GM21367 (cell line): ENCODE measurements around the gene ITFG1.
"Not testable (repeated sequence)": the region's sequence is repeated elsewhere in the genome, so short reads cannot be mapped to it uniquely, and the experiment has no call there.

Experiments
- ATAC-seq: cut with Tn5 transposase; IDR thresholded peaks from one replicate; pipeline ENCODE4 v1.9.1; 2021; ENCODE audit not compliant: unreplicated experiment

ITFG1 gene

GRCh38 chr16:47473792-47474191 lies 12.9 kb upstream of the ITFG1 start:
- ATAC-seq, result no peak

GRCh38 chr16:47473004-47473403 lies 12.1 kb upstream of the ITFG1 start:
- not testable (repeated sequence) for ATAC-seq

- no peak for ATAC-seq
Observed at GRCh38 chr16:47470810-47471209, 9.9 kb upstream of the ITFG1 start.

GRCh38 chr16:47470211-47470610 lies 9.3 kb upstream of the ITFG1 start:
- ATAC-seq, result no peak

- ATAC-seq, result no peak
Observed at GRCh38 chr16:47469227-47469626, 8.4 kb upstream of the ITFG1 start.

GRCh38 chr16:47468070-47468689 lies 7.3 kb upstream of the ITFG1 start:
- not testable (repeated sequence) for ATAC-seq

- no peak for ATAC-seq
Observed at GRCh38 chr16:47467501-47467900, 6.6 kb upstream of the ITFG1 start.

- no peak for ATAC-seq
Observed at GRCh38 chr16:47465919-47466630, 5.2 kb upstream of the ITFG1 start.

GRCh38 chr16:47463771-47464624 lies 3.1 kb upstream of the ITFG1 start:
- ATAC-seq, result no peak

GRCh38 chr16:47461598-47462266 lies 869 bp upstream of the ITFG1 start:
- ATAC-seq, result peak; percentile 23

GRCh38 chr16:47460359-47460710 lies 528 bp downstream of the ITFG1 start:
- no peak for ATAC-seq

GRCh38 chr16:47459603-47460002 lies 1.3 kb downstream of the ITFG1 start:
- no peak for ATAC-seq

- no peak for ATAC-seq
Observed at GRCh38 chr16:47458331-47458730, 2.5 kb downstream of the ITFG1 start.

GRCh38 chr16:47449788-47450187 lies 11.1 kb downstream of the ITFG1 start:
- no peak for ATAC-seq

GRCh38 chr16:47448830-47449575 lies 11.9 kb downstream of the ITFG1 start:
- no peak for ATAC-seq

- no peak for ATAC-seq
Observed at GRCh38 chr16:47446431-47446830, 14.4 kb downstream of the ITFG1 start.

GRCh38 chr16:47442884-47443283 lies 18.0 kb downstream of the ITFG1 start:
- not testable (repeated sequence) for ATAC-seq

- not testable (repeated sequence) for ATAC-seq
Observed at GRCh38 chr16:47440066-47440465, 20.8 kb downstream of the ITFG1 start.

- ATAC-seq, result not testable (repeated sequence)
Observed at GRCh38 chr16:47434274-47434673, 26.6 kb downstream of the ITFG1 start.

GRCh38 chr16:47431960-47432359 lies 28.9 kb downstream of the ITFG1 start:
- ATAC-seq, result no peak

GRCh38 chr16:47426806-47427205 lies 34.1 kb downstream of the ITFG1 start:
- no peak for ATAC-seq
